NCI-H69 (cell line): Measurements from ENCODE around the gene FOSL1.
A peak's percentile ranks its signal among the peaks of the same experiment; 100 is the strongest.

Experiments
- DNase-seq: peaks from one replicate; lab custom pipeline; 2025; lab: John Stamatoyannopoulos, UW

FOSL1 gene

GRCh38 chr11:65863889-65864705, 36.1 kb downstream of the FOSL1 start:
- DNase-seq, result no peak

GRCh38 chr11:65862941-65863888, 37.0 kb downstream of the FOSL1 start:
- DNase-seq, result no peak

- no peak for DNase-seq
Measured at GRCh38 chr11:65862191-65862735, 37.9 kb downstream of the FOSL1 start.

- DNase-seq, result no peak
Measured at GRCh38 chr11:65861533-65862183, 38.5 kb downstream of the FOSL1 start.

GRCh38 chr11:65861165-65861505, 39.1 kb downstream of the FOSL1 start:
- DNase-seq, result peak; percentile 67

GRCh38 chr11:65860278-65861164, 39.7 kb downstream of the FOSL1 start, which contains the start of gene MUS81:
TSS of gene MUS81 (plus strand) at chr11:65860433. CDS start at chr11:65860754, 321 bp downstream.
- DNase-seq, result peak; percentile 100

GRCh38 chr11:65859812-65860277, 40.3 kb downstream of the FOSL1 start:
- DNase-seq, result no peak

GRCh38 chr11:65859095-65859811, 40.9 kb downstream of the FOSL1 start:
- DNase-seq, result peak; percentile 100

- DNase-seq, result no peak
Measured at GRCh38 chr11:65858681-65859087, 41.5 kb downstream of the FOSL1 start.

- peak; percentile 99 for DNase-seq
Measured at GRCh38 chr11:65857853-65858680, 42.1 kb downstream of the FOSL1 start, which contains the start of gene CFL1. TSS of gene CFL1 (minus strand) at chr11:65858180. CDS start at chr11:65858099, 81 bp downstream.

- DNase-seq, result no peak
Measured at GRCh38 chr11:65857500-65857852, 42.7 kb downstream of the FOSL1 start.

GRCh38 chr11:65856689-65857499, 43.3 kb downstream of the FOSL1 start:
- peak; percentile 77 for DNase-seq

GRCh38 chr11:65855927-65856363, 44.2 kb downstream of the FOSL1 start:
- DNase-seq, result no peak

GRCh38 chr11:65854852-65855837, 45.0 kb downstream of the FOSL1 start:
- no peak for DNase-seq

- DNase-seq, result no peak
Measured at GRCh38 chr11:65854161-65854592, 46.0 kb downstream of the FOSL1 start.

GRCh38 chr11:65853246-65853979, 46.8 kb downstream of the FOSL1 start:
- no peak for DNase-seq
